Fibroblast of the aortic adventitia (primary cell): ENCODE data around the gene TMPRSS13. TPM values are rescaled to one million over a fixed set of nuclear protein-coding genes. Genes with fewer than 3 reads are reported as not detected.
"Not testable (repeated sequence)": the region's sequence is repeated elsewhere in the genome, so short reads cannot be mapped to it uniquely, and the experiment has no call there.

Source experiments
- DNase-seq: peaks from one replicate; pipeline ENCODE4 v3.0.0-alpha.2; 2010; ENCODE audit warnings: low read depth
- H3K4me3 ChIP-seq: 2 replicates; pipeline ENCODE4 v1.5.1; 2011; ENCODE audit warnings: low read depth, mild to moderate bottlenecking, control low read depth, low read length, moderate library complexity
- total RNA-seq: library from RNA; depleted of rRNA; stranded (reverse); fragments of >200 nt; gene quantifications from 2 replicates; pipeline ENCODE4 v1.2.3, GENCODE V29; 2012; ENCODE audit warnings: low replicate concordance
- TF ChIP-seq, protein P1 (sequence below): IDR thresholded peaks from 2 replicates; pipeline ENCODE4 v1.5.1; 2011; ENCODE audit warnings: mild to moderate bottlenecking, low read length, control low read depth, inconsistent platforms; ENCODE audit not compliant: insufficient read depth

The TMPRSS13 gene
- not detected in 2 replicates for total RNA-seq

- TF ChIP-seq, protein P1, sequence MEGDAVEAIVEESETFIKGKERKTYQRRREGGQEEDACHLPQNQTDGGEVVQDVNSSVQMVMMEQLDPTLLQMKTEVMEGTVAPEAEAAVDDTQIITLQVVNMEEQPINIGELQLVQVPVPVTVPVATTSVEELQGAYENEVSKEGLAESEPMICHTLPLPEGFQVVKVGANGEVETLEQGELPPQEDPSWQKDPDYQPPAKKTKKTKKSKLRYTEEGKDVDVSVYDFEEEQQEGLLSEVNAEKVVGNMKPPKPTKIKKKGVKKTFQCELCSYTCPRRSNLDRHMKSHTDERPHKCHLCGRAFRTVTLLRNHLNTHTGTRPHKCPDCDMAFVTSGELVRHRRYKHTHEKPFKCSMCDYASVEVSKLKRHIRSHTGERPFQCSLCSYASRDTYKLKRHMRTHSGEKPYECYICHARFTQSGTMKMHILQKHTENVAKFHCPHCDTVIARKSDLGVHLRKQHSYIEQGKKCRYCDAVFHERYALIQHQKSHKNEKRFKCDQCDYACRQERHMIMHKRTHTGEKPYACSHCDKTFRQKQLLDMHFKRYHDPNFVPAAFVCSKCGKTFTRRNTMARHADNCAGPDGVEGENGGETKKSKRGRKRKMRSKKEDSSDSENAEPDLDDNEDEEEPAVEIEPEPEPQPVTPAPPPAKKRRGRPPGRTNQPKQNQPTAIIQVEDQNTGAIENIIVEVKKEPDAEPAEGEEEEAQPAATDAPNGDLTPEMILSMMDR, result no peak
- DNase-seq, result no peak
- H3K4me3 ChIP-seq, result no peak within 1 kb of the TSS
Observed at GRCh38 chr11:117929142-117929915, at the start of gene TMPRSS13. Gene TMPRSS13 (minus strand): TSS chr11:117929402. CDS start chr11:117929307, 95 bp downstream.

- H3K4me3 ChIP-seq, result no peak overlapping the region
- no peak for DNase-seq
- TF ChIP-seq, protein P1, result no peak
Observed at GRCh38 chr11:117978991-117979390, 49.8 kb upstream of the TMPRSS13 start.

DNA sequence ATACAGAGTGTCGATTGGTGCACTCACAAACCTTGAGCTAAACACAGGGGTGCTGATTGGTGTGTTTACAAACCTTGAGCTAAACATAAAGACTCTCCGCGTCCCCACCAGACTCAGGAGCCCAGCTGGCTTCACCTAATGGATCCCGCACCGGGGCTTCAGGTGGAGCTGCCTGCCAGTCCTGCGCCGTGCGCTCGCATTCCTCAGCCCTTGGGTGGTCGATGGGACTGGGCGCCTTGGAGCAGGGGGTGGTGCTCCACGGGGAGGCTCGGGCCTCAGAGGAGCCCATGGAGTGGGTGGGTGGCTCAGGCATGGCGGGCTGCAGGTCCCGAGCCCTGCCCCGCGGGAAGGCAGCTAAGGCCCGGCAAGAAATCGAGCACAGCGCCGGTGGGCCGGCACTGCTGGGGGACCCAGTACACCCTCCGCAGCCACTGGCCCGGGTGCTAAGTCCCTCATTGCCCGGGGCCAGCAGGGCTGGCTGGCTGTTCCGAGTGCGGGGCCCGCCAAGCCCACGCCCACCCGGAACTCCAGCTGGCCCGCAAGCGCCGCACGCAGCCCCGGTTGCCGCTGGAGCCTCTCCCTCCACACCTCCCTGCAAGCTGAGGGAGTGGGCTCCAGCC is 49.2 kb upstream of the TMPRSS13 start:
- DNase-seq, result not testable (repeated sequence)

DNA sequence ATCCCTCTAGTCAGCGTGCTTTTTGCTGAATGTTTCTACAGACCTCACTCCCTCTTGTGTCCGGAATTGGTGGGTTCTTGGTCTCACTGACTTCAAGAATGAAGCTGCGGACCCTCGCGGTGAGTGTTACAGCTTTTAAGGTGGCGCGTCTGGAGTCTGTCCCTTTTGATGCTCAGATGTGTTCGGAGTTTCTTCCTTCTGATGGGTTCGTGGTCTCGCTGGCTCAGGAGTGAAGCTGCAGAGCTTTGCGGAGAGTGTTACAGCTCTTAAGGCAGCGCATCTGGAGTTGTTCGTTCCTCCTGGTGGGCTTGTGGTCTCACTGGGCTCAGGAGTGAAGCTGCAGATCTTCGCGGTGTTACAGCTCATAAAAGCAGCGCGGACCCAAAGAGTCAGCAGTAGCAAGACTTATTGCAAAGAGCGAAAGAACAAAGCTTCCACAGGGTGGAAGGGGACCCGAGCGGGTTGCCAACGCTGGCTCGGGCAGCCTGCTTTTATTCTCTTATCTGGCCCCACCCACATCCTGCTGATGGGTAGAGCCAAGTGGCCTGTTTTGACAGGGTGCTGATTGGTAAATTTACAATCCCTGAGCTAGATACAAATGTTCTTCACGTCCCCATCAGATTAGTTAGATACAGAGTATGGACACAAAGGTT is 48.5 kb upstream of the TMPRSS13 start:
- not testable (repeated sequence) for DNase-seq, H3K4me3 ChIP-seq

More for the DNA sequence above, 49.2 kb upstream of the TMPRSS13 start:
- not testable (repeated sequence) for H3K4me3 ChIP-seq

DNA sequence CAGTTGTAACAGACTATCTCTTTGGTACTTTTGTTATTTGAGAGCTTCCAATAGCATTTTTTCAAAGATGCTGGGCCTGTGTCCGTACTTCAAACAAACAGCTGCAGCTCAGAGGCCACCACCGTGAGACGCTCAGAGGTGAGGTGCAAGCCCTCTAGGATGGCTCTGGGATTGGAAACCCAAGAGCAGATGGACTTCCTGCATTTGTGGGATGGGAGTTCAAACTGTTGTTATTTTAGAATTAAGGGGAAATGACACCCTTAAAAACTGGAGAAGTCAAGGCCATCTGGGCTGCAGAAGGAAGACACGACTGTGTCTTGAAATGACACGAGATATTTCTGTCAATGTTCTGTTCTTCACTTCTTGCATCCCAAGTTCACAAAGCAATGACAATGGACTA is 47.8 kb upstream of the TMPRSS13 start:
- no peak for DNase-seq
- TF ChIP-seq, protein P1, result no peak
- H3K4me3 ChIP-seq, result no peak overlapping the region

DNA sequence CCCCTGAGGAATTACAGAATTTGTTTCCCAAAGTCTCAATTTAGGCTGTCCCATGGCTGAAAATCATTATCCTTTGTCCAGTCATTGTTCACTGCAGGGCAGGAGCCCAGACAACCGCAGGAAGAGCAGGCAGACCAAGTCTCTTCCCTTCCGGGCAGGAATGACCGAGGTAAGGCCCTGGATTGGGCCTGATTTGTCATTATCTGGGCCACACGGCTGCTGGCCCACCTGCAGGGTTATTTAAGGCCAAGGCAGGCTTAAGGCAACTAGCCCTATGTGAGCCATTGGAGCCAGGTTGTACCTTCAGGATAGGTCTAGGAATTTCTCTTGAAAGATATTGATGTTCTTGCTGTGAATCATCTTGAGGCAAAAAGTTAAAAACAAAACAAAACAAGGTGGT is 47.2 kb upstream of the TMPRSS13 start:
- TF ChIP-seq, protein P1, result no peak
- DNase-seq, result no peak
- no peak overlapping the region for H3K4me3 ChIP-seq

DNA sequence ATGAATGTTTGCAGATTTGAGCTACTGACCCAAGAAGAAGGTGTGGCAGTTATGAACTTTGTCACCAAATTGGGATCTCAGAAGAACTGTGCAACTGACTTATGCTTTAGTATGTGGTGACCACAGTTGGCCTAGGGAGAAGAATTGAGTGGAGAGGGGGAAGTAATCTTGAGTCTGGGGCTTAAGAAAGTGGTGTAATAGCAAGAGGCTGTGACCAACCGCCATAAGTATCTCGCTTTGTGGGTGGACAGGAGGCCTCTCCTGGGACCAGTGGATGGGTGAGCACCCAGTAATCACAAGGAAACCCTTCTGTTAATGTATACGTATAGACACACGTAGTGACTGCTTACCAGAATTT is 44.3 kb upstream of the TMPRSS13 start:
- no peak overlapping the region for H3K4me3 ChIP-seq
- no peak for DNase-seq
- TF ChIP-seq, protein P1, result no peak
